ENCODE measurements around the gene VPS13A.
"Not testable (repeated sequence)": the region's sequence is repeated elsewhere in the genome, so short reads cannot be mapped to it uniquely, and the experiment has no call there.

VPS13A gene

GRCh38 chr9:77284616-77285015 is 107.3 kb downstream of the VPS13A start:
- in situ Hi-C loops (cut with MboI; ENCODE audit: low sequenced_read_pairs) = no loop called here

GRCh38 chr9:77290373-77290772 is 113.0 kb downstream of the VPS13A start:
- in situ Hi-C loops (cut with MboI; ENCODE audit: low sequenced_read_pairs) = no loop called here

GRCh38 chr9:77291714-77292113 is 114.4 kb downstream of the VPS13A start:
- in situ Hi-C loops (cut with MboI; ENCODE audit: low sequenced_read_pairs) = no loop called here

DNA sequence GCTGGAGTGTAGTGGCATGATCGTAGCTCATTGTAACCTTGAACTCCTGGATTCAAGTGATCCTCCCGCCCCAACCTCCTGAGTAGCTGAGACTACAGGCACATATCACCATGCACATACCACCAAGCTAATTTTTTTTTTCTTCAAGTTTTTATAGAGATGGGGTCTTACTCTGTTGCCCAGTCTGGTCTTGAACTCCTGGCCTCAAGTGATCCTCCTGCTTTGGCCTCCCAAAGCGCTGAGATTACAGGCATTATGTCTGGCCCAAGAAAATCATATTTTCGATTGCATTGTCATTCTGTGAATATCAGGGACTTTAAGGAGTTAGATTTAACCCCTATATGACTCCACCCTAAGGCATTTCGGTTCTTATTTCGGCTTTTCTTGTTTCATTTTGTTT is 116.6 kb downstream of the VPS13A start:
- in situ Hi-C loops (cut with MboI; ENCODE audit: low sequenced_read_pairs) = no loop called here

DNA sequence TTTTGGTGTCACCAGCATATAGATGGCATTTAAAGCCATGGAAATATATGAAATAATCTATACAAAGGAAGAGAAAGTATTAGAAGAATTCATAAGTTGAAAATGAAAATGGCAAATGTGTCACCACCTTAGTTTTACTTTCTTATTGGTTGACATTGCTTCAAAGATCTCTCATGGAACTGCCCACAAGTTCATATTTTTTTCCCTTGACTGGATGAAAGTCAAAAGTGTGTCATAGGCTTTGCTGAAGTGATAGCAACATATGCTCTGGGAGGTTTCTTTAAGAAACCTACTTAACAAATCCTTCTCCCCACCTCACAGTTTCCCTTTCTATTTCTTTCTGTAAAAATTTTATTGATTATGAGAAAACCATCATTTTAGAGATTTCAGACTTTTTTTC is 127.2 kb downstream of the VPS13A start:
- in situ Hi-C loops (cut with MboI; ENCODE audit: low sequenced_read_pairs) = no loop called here

DNA sequence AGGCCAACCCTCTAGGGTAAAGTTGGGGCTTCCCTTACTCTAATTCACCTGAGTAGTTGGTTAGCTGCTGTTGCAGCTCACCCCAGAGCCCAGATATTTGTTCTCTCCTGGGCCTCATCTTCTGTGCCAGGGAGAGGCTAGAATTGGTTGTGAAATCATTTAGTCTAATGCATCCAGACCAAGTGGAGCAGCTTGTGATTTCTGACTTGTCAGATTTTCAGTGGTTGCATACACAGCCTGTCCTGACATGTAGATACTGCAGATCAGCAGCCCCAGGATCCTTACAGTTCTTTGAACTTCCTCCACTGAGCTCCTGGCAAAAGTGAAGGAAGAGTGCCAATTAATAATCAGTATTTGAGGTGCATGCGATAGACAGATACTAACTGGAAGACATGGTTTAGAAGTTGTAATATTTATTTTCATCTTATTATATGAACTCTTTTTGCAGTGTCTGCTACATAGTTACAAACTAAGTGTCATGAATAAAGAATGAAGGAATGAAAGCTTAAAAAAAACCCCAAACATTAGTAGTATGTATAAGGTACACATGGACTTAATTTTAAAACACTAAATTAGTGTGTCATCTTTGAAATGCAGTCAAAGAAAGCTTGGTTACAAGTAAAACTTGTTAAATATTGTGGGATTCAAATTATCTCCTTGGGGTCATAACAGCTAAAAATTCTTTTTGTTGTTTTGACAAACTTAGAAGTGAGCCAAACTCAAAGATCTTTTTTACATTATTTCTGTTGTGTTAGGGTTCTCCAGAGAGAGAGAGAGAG is 128.5 kb downstream of the VPS13A start:
- in situ Hi-C loops (cut with MboI; ENCODE audit: low sequenced_read_pairs) = no loop called here

- in situ Hi-C loops (cut with MboI; ENCODE audit: low sequenced_read_pairs) = no loop called here
These were observed 129.8 kb downstream of the VPS13A start for GRCh38 chr9:77307166-77307565.

GRCh38 chr9:77316058-77316457 is 138.7 kb downstream of the VPS13A start:
- in situ Hi-C loops (cut with MboI; ENCODE audit: low sequenced_read_pairs) = no loop called here

- in situ Hi-C loops (cut with MboI; ENCODE audit: low sequenced_read_pairs) = no loop called here
These were observed 147.7 kb downstream of the VPS13A start for GRCh38 chr9:77325058-77325457.

GRCh38 chr9:77328102-77328501 is 150.8 kb downstream of the VPS13A start:
- in situ Hi-C loops (cut with MboI; ENCODE audit: low sequenced_read_pairs) = no loop called here

GRCh38 chr9:77370064-77370463 is 192.7 kb downstream of the VPS13A start:
- in situ Hi-C loops (cut with MboI; ENCODE audit: low sequenced_read_pairs) = no loop called here

DNA sequence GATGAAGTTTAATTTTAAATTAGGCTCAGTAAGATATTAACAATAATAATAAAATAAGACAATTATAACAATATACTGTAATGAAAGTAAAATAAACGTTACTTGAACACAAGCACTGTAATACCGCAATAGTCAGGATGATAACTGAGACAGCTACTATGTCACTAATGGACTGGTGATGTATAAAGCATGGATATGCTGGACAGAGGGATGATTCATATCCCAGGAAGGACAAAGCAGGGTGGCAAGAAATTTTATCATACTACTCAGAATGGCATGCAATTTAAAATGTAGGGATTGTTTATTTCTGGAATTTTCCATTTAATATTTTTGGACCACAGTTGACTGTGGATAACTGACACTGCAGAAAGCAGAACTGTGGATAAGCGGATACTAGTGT is 196.9 kb downstream of the VPS13A start:
- in situ Hi-C loops (cut with MboI; ENCODE audit: low sequenced_read_pairs) = no loop called here

GRCh38 chr9:77375956-77376532 is 198.7 kb downstream of the VPS13A start:
- in situ Hi-C loops (cut with MboI; ENCODE audit: low sequenced_read_pairs) = no loop called here

DNA sequence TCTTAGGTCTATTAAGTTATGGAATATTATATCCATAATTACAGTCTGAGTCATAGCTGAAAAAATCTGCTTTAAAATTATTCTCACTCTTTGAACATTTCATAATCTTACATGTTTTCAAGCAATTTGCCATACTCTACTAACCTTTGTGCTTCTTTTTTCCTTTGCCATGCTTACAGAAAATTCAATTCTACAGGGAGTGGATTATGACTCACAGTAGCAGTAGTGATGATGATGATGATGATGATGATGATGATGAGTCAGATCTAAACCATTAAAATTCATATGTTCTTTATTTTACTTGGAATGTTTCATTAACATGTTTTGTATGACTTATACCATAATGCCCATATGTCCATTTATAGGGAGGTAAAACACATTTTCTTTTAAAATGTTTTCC is 207.1 kb downstream of the VPS13A start:
- in situ Hi-C loops (cut with MboI; ENCODE audit: low sequenced_read_pairs) = no loop called here

GRCh38 chr9:77386187-77386586 is 208.9 kb downstream of the VPS13A start:
- in situ Hi-C loops (cut with MboI; ENCODE audit: low sequenced_read_pairs) = no loop called here

GRCh38 chr9:77391834-77392233 is 214.5 kb downstream of the VPS13A start:
- in situ Hi-C loops (cut with MboI; ENCODE audit: low sequenced_read_pairs) = no loop called here

DNA sequence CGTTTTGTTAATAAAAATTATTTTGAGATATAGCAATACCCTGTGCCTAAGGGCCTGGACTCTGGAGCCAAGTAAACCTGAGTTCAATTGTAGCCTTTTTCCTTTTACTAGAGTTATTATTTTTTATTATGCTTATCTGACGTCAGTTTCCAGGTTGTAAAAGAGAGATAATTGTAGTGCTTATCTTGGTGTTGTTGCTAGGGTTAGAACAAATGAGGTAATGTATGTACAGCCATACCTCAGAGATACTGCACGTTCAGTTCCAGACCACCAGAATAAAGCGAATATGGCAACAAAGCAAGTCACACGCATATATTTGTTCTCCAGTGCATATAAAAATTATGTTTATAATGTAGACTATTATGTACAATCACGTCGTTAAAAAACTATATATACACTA is 215.0 kb downstream of the VPS13A start:
- in situ Hi-C loops (cut with MboI; ENCODE audit: low sequenced_read_pairs) = no loop called here

DNA sequence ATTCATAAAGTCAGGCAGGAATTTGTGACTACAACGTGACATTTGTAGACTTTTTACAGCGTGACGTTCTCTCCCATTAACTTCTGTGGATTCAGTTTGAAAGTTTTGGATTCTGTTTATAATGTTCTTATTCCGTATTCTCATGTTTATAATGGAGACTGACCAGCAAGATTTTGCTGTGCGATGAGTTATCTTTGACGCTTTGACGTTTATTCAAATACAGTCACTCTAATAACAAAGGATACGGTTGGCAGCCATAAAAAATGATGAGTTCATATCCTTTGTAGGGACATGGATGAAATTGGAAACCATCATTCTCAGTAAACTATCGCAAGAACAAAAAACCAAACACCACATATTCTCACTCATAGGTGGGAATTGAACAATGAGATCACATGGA is 221.2 kb downstream of the VPS13A start:
- in situ Hi-C loops (cut with MboI; ENCODE audit: low sequenced_read_pairs) = not testable (repeated sequence)

DNA sequence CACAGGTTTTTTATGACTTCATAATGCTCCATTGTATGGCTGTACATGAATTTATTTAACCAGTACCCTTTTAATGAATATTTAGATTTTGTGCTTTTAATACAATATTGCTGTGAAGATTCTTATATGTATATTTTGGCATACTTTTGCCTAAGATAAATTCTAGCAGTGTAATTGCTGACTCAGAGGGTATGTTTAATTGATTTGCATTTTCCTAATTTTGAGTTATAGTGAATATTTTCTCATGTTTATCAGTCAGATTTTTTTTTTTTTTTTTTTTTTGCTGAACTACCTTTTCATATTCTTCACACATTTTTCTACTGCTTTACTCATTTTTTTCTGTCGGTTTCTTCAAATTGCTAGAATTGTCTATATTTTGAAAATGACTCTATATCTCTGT is 222.6 kb downstream of the VPS13A start:
- in situ Hi-C loops (cut with MboI; ENCODE audit: low sequenced_read_pairs) = no loop called here

GRCh38 chr9:77402286-77402685 is 225.0 kb downstream of the VPS13A start:
- in situ Hi-C loops (cut with MboI; ENCODE audit: low sequenced_read_pairs) = no loop called here

- in situ Hi-C loops (cut with MboI; ENCODE audit: low sequenced_read_pairs) = no loop called here
These were observed 225.9 kb downstream of the VPS13A start for GRCh38 chr9:77403239-77403638.

DNA sequence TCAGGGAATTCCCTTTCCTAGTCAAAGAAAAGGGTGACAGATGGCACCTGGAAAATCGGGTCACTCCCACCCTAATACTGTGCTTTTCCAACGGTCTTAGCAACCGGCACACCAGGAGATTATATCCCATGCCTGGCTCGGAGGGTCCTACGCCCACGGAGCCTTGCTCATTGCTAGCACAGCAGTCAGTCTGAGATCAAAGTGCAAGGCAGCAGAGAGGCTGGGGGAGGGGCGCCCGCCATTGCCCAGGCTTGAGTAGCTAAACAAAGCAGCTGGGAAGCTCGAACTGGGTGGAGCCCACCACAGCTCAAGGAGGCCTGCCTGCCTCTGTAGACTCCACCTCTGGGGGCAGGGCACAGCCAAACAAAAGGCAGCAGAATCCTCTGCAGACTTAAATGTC is 231.2 kb downstream of the VPS13A start:
- in situ Hi-C loops (cut with MboI; ENCODE audit: low sequenced_read_pairs) = not testable (repeated sequence)

GRCh38 chr9:77417566-77417965 is 240.2 kb downstream of the VPS13A start:
- in situ Hi-C loops (cut with MboI; ENCODE audit: low sequenced_read_pairs) = no loop called here
